Endometrial microvascular endothelial cells (primary cell): Measurements from ENCODE around the gene FAHD2A. TPM values are rescaled to one million over a fixed set of nuclear protein-coding genes. Genes with fewer than 3 reads are reported as not detected.
"Not testable (repeated sequence)": the region's sequence is repeated elsewhere in the genome, so short reads cannot be mapped to it uniquely, and the experiment has no call there.

Experiments
- in situ Hi-C: cut with HindIII; loops from 2 replicates; pipeline ENCODE4 v1.10.0; 2017; ENCODE audit warnings: low sequenced_read_pairs, low pct_unique_long_range_greater_than_20kb; ENCODE audit errors: inconsistent ontology term
- total RNA-seq: library from RNA; depleted of rRNA; stranded (reverse); fragments of >200 nt; gene quantifications from one replicate; pipeline ENCODE4 v1.2.3, GENCODE V29; 2015; ENCODE audit errors: inconsistent ontology term

FAHD2A gene
- total RNA-seq, 1 donor from 2014 or later: 35.2 TPM

- in situ Hi-C loops: not testable (repeated sequence)
These were observed 13.1 kb downstream of the FAHD2A start for GRCh38 chr2:95415561-95415960.

DNA sequence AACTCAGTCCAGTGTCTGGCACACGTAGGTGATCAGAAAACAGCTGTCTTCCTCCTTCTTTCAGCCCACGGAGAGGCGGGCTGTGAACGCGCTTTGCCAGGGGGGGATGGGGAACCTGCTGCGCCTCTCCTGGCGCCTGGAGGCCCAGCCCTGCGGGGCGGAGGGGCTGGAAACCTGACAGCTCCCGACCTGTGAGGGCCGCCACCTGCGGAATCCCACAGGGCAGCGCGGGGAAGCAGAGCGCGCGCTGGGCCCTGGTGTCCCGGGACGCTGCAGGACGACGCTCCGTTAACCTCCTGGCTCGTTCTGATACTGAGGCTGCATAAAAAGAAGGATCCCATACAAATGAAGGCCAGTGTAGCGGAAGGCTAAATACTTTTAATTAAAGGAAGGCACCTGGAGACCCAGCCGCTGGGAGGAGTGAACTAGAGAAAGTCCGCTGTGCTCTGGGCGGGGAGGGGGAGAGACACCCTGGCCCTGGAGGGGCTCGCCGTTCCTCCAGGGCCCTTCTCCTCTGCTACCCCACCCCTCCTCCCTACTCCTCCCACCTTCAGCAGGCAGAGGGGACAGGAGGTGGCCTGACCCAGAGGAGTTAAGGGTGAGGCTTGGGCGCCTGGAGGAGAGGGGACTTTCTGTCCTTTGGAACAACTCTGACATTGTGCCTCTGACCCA is 24.8 kb downstream of the FAHD2A start:
- in situ Hi-C loops: not testable (repeated sequence)

- in situ Hi-C loops: not testable (repeated sequence)
These were observed 27.4 kb downstream of the FAHD2A start for GRCh38 chr2:95429748-95430467.

DNA sequence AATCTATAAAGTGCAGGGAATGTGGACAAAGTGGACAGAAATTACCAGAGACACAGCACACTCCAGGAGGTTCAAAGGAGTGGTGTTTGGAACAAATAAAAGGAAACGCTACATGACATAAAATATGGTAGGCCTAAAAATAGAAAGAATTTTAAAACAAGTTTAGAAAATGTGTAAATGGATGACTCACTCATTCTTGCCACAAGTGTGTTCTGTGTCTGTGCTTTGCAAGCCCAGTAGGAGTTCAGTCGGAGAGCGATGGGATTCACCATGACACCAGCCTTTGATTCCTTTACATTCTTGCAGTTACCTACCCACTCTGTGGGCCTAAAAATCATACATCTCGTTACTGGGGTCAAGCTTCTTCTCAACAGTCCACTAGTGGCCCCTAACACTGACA is 30.9 kb downstream of the FAHD2A start:
- in situ Hi-C loops: not testable (repeated sequence)

- in situ Hi-C loops: not testable (repeated sequence)
These were observed 31.5 kb downstream of the FAHD2A start for GRCh38 chr2:95433973-95434372.

GRCh38 chr2:95434507-95435076 is 32.1 kb downstream of the FAHD2A start:
- in situ Hi-C loops: not testable (repeated sequence)

- in situ Hi-C loops: not testable (repeated sequence)
These were observed 32.8 kb downstream of the FAHD2A start for GRCh38 chr2:95435162-95435871.

DNA sequence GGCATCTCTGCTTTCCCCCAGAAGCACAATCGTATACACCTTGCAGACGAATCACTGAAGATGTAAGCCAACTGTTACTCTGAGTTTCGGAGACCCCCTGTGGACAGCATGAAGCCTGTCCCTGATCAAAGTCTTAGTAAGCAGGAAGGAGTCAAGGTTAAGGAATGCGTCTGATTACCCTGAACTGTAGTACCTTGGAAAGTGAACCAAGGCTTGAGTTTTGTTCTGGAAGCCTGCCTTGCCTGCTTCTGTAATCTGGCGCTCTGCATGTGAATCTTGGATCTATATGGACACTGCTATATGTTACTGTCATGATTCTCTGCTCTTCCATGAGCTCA is 33.3 kb downstream of the FAHD2A start:
- in situ Hi-C loops: not testable (repeated sequence)

DNA sequence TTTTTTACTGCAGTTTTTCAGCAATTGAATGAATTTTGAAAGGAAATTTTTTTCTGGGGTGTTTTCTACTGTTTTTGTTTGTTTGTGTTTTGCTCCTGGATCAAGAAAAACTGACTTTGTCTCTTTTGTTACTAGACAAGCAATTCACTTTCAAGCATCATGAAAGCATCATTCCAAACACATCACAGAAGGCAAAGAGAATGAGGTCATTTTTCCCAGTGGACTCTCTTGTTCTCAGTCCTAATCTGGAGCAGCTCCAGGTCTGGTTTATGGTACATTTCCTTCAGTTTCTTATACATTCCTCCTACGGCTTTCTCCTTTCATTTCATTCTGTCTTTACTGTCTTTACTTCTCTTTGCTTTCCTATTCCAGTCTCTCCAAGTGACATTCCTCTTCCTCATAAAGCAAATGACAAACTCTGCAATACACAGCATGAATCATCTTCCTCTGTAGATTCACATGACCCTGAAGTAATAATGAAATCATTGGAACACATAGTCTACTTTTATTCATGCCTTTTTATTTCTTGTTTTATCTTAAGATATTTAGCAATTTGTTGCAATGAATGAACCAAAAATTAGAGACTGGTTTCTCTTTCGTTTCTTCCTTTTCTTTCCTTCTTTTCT is 40.1 kb downstream of the FAHD2A start:
- in situ Hi-C loops: not testable (repeated sequence)

GRCh38 chr2:95445317-95445716 is 42.8 kb downstream of the FAHD2A start:
- in situ Hi-C loops: not testable (repeated sequence)

DNA sequence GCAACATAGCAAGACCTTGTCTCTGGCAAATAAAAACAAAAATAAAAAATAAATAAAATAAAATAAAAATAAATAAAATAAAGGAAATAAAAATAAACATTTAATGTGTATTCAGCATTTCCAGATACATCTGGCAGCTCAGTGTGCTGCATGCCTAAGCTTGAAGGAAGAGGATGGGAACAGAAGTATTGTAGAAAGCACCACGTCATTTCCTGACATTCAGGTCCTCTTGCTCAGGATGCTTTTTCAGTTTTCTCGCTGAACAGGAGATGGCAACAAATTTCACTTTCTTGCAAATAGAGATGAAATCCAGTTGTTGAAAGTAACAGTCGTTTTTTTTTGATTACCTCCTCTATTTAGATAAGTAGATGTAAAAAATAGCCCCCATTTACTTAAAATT is 60.8 kb downstream of the FAHD2A start:
- in situ Hi-C loops: not testable (repeated sequence)

Other genes with a start within 250 kb of the FAHD2A start
- 16.5 TPM for gene ZNF514, start 242.9 kb upstream of the FAHD2A start, total RNA-seq
- gene ZNF2, start 236.9 kb upstream of the FAHD2A start, total RNA-seq: 8.0 TPM
- gene ZNF892, start 195.2 kb upstream of the FAHD2A start, total RNA-seq: 0.46 TPM
- gene PROM2, start 128.3 kb upstream of the FAHD2A start, total RNA-seq: not detected
- not detected for gene KCNIP3, start 105.4 kb upstream of the FAHD2A start, total RNA-seq
- not detected for gene TRIM43B, start 82.0 kb downstream of the FAHD2A start, total RNA-seq
- gene TRIM43, start 189.3 kb downstream of the FAHD2A start, total RNA-seq: not detected